HG03342 (cell line): ENCODE results near the gene ACTL10.
"Not testable (repeated sequence)": the region's sequence is repeated elsewhere in the genome, so short reads cannot be mapped to it uniquely, and the experiment has no call there.

Experiments
- ATAC-seq: cut with Tn5 transposase; IDR thresholded peaks from one replicate; pipeline ENCODE4 v1.9.1; 2021; ENCODE audit warnings: mild to moderate bottlenecking, moderate library complexity; ENCODE audit not compliant: unreplicated experiment

ACTL10 gene

DNA sequence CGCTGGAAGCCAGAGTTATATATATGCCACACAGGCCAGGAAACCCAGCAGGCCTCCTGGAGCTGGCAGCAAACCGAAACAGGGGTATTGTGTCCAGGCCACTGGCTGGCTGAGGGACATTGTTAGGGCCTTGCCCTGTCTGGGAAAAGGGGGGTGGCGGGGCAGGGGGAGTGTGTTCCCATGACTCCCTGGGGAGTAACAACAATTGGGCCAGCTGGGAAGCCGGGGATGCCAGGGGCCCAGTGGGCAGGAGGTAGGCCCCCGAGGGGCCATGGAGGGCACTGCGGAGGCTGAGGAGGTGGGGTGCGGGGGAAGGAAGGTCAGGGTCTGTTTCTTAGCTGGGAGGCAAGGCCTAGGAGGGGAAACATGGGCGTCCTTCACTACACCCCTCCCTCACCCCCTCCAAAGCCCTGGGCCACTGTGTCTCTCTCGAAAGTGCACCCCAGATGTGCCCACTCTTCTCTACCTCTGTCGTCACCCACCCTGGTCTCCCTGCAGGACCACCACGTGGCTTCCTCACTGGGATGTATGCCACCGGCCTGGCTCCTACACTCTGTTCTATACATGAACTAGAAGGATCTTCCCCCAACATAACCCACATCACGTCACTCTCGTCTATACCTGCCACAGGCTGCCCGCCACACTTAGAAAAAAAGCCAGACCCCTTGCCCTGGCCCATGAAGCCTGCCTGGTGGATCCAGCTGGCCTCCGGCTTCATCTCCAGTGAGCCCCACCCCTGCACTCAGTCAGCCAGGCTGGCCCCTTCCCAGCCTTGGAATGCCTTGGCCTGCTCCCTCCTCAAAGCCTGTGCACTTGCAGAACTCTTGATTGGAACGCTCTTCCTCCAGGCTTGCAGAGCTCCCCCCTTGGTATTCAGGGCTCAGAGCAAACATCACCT is 27.2 kb downstream of the ACTL10 start:
- no peak for ATAC-seq

DNA sequence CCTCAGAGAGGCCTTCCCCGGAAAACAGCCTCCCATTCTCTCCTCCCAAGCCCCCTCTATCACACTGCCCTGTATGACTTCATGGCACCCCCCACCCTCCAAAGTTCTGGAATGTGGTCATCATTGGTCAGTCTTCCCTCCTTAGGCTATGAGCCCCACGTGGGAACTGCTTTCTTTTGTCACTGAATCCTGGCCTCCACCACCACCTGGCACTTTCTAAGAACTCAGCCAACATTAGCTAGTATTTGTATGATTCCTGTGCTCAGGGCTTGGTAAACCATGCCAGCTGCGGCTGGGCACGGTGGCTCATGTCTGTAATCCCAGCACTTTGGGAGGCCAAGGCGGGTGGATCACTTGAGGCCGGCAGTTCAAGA is 27.9 kb downstream of the ACTL10 start:
- ATAC-seq: no peak

DNA sequence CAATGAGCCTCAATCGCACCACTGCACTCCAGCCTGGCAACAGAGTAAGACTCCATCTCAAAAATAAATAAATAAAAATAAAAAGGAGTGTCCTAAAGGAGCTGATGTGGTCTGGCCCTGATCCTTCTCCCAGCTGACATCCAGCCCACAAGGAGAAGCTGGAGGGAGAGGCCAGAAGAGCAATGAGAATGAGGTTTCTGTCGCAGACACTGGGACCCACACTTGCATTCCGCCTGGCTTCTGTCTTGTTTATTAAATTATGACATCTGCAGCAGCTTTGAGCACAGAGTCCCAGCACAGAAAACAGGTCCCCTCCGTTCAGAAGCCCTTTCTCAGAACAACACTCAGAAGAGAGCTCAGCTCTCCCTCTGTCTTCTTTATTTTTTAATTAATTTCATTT is 29.7 kb downstream of the ACTL10 start:
- no peak for ATAC-seq

DNA sequence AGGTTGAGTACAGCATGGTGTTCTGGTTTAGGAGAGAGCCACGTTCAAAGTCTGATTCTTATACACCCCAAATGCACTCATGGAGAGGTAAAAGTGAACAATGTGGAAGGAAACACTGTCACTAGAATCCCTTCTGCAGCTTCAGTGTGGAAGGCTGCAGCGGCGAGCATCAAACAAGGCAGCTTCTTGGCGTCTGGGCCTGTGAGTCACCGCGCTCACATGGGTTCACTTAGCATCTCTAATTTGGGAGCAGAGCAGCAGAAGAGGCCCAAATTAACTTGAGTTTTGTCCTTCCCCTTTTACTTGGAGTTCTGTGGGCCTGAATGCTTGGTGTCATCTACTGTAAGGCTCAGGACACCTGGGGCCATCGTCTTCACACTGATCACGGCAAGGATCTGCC is 30.4 kb downstream of the ACTL10 start:
- no peak for ATAC-seq

DNA sequence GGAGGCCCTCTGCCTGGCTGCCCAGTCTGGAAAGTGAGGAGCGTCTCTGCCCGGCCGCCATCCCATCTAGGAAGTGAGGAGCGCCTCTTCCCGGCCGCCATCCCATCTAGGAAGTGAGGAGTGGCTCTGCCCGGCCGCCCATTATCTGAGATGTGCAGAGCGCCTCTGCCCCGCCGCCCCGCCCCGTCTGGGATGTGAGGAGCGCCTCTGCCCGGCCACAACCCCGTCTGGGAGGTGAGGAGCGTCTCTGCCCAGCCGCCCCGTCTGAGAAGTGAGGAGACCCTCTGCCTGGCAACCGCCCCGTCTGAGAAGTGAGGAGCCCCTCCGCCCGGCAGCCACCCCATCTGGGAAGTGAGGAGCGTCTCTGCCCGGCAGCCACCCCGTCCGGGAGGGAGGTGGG is 32.2 kb downstream of the ACTL10 start:
- not testable (repeated sequence) for ATAC-seq

DNA sequence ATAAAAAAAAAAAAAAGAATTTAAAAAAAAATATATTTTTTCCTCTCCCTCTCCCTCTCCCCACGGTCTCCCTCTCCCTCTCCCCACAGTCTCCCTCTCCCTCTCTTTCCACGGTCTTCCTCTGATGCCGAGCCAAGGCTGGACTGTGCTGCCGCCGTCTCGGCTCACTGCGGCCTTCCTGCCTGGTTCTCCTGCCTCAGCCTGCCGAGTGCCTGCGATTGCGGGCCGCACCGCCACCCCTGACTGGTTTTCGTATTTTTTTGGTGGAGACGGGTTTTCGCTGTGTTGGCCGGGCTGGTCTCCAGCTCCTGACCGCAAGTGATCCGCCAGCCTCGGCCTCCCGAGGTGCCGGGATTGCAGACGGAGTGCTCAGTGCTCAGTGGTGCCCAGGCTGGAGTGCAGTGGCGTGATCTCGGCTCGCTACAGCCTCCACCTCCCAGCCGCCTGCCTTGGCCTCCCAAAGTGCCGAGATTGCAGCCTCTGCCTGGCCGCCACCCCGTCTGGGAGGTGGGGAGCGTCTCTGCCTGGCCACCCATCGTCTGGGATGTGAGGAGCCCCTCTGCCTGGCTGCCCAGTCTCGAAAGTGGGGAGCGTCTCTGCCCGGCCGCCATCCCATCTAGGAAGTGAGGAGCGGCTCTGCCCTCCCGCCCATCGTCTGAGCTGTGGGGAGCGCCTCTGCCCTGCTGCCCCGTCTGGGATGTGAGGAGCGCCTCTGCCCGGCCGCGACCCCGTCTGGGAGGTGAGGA is 34.1 kb downstream of the ACTL10 start:
- ATAC-seq: not testable (repeated sequence)

DNA sequence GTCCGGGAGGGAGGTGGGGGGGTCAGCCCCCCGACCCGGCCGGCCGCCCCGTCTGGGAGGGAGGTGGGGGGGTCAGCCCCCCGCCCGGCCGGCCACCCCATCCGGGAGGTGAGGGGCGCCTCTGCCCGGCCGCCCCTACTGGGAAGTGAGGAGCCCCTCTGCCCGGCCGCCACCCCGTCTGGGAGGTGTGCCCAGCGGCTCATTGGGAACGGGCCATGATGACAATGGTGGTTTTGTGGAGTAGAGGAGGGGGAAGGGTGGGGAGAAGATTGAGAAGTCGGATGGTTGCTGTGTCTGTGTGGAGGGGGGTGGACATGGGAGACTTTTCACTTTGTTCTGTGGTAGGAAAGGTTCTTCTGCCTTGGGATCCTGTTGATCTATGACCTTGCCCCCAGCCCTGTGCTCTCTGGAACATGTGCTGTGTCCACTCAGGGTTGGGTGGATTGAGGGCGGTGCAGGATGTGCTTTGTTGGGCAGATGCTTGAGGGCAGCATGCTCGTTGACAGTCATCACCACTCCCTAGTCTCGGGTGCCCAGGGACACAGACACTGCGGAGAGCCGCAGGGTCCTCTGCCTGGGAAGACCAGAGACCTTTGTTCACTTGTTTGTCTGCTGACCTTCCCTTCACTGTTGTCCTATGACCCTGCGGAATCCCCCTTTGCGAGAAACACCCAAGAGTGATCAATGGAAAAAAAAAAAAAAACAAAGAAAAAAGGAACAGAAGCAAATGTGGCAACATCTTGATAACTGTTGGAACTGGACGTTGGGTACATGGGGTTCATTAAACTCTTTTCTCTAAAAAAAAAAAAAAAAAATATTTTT is 35.1 kb downstream of the ACTL10 start:
- no peak for ATAC-seq

DNA sequence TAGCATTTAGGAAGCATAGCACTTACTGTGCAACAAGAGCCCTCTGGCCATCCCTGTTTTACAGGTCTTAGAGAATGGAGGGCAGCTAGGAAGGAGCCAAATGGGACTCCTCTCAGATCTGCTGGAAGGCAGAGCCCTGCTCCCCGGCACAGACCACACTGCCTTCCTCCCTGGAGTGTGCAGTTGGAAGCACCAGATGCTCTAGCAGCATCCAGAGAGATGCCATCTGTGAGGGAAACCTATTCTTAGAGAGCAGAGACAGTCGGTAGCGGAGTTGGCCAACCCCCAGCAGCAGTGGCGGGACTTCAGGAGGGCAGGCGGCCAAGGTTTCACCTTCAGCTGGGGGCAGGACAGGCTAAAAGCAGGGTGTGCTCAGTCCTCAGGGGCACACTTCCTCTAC is 36.1 kb downstream of the ACTL10 start:
- ATAC-seq: no peak

DNA sequence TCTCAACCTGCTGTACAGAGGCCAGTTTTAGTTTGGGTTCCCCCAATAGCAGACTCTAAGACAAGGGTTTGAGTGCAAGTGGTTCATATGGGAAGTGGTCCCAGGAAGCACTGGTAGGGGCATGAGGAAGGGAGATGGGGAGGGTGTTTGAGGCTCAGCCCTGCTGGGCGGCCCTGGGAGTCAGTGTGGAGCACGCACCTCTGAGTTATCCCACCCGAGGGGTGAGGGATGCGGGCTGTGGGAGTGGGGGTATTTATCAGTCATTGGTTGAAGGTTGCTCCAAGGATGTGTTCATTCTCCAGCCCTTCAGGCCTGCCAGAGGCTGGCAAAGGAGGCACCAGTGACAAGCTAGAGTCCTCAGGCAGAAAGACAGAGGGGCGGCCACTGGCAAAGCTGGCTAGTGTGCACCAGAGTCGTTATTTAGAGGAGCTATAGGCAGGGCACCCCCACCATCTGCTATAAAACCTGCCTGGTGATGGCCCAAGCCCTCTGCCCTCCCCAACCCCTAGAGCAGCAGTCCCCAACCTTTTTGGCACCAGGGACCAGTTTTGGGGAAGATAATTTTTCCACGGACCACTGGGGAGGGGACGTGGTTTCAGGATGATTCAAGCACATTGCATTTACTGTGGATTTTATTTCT is 36.9 kb downstream of the ACTL10 start:
- no peak for ATAC-seq

DNA sequence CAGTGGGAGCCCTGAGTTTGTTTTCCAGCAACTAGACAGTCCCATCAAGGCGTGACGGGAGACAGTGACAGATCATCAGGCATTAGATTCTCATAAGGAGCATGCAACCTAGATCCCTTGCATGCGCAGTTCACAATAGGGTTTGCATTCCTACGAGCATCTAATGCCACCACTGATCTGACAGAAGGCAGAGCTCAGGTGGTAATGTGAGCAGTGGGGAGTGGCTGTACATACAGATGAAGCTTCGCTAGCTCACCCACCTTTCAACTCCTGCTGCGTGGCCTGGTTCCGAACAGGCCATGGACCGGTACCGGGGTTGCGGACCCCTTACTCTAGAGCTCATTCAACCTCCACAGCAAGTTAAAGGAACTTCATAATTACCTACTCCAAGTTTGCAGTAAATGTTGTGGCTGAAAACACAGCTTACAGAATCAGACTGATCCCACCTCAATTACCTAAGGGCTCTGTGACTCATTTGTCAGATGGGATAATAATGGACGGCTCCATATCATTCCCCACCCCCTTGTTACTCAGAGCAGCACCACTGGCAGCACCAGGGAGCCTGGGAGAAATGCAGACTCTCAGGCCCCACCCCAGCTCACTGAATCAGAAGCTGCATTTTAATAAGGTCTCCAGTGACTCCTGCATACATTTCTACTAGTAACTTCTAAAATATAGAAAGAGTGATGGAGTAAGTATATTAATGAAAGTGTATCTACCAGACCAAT is 37.6 kb downstream of the ACTL10 start:
- no peak for ATAC-seq

DNA sequence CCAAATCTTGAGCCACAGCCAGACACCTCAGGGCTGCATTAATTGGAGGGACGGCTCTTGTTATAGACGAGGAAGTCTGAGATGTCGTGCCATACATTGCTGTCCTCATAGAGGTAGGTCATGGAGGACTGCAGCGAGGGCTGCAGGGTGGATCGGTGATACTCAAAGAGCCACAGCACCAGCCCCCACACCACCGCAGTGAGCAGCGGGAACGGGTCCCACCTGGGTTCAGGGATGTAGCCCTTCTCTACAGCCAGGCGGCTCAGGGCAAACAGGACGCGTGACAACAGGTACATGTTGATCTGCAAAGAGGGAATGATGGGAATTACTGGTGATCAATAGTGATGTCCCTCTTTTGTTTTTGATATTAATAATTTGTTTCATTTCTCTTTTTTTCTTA is 40.9 kb downstream of the ACTL10 start:
- no peak for ATAC-seq

DNA sequence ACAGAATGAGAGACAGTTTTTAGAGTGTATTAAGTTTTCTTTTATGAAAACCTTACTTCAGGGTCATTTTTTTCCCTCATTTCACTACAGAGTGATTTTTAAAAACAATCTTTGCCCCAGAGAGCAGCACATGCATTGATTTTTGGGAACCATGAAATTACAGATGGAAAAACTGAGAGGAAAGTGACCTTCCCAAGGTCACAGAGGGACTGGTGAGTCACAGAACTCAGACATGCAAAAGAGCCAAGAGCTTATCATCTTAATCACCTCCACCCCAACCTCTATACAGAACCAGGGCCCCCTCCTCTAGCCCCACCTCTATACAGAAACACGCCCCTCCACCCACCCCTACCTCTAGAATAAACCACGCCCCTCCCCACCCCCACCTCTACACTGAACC is 42.7 kb downstream of the ACTL10 start:
- no peak for ATAC-seq

DNA sequence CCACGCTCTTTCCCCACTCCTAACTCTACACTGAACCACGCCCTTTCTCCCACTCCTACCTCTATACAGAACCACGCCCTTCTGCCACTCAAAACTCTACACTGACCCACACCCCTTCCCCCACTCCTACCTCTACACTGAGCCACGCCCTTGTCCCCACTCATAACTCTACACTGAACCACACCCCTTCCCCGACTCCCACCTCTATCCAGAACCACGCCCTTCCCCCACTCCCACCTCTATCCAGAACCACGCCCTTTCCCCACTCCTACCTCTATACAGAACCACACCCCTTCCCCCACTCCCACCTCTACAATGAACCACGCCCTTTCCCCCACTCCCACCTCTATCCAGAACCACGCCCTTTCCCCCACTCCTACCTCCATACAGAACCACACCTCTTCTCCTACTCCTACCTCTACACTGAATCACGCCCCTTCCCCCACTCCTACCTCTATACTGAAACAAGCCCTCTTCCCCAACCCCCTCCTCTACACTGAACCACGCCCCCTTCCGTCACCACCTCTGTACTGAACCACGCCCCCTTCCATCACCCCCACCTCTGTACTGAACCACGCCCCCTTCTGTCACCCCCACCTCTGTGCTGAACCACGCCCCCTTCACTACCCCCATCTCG is 43.3 kb downstream of the ACTL10 start:
- ATAC-seq: no peak

DNA sequence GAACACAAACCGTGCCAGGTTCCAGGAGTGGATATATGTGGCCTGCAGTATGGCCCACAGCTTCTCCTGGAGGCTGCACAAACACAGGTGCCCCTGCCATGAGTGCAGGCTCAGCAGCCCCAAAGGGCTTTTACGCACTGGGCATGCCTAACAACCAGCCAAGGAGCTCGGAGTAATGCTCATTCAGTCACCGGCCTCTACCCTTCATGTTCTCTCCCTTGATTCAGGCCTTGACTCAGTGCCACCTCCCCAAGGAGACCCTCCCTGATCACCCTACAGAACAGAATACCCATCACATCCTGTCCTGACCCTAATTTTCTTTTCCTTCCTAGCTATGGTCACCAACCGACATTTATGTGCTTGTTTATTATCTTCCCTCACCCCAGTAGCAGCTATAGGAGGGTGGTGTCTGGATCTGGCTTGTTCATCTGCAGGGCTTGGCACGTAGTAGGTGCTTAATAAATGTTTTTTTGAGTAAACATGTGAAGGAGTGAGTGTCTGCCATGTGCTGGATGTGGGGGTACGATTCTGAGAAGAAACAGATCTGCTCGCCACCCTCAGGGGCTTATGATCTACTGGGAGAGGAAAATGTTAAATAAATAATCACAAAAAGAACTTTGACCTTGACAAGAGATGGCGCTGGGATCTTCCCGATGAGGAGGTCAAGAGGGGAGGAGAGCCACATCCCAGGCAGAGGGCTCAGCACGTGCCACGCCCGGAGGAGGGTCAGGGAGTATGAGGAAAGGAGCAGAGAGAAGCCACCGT is 44.1 kb downstream of the ACTL10 start:
- no peak for ATAC-seq

DNA sequence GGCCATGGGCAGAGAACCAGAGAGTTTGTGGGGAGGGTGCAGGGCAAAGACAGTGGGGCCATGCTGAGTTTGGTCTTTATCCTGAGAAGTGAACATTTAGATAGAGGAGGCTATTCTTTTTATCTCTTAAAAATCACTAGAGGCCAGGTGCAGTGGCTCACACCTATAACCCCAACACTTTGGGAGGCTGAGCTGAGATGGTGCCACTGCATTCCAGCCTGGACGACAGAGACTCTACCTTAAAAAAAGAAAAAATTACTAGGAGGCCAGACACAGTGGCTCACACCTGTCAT is 44.6 kb downstream of the ACTL10 start:
- no peak for ATAC-seq

DNA sequence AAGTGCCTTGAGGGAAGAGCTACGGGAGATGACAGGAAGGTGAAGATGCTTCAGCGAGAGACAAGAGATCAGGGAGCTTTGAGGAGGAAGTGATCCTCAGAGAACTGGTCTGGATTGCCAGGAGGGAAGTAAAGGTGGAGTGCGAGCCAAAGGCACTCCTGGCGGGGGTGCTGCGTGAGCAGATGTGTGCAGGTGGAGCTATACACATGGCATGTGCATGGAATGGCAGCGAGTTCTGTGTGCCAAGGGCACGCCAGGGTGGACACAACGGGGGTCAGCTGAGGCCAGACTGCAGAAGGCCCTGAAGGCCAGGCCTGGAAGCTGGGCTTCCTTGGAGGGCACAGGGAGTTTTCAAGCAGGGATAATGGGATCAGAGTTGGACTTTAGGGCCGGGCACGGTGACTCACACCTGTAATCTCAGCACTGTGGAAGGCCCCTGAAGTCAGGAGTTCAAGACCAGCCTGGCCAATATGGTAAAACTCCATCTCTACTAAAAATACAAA is 47.2 kb downstream of the ACTL10 start:
- no peak for ATAC-seq

DNA sequence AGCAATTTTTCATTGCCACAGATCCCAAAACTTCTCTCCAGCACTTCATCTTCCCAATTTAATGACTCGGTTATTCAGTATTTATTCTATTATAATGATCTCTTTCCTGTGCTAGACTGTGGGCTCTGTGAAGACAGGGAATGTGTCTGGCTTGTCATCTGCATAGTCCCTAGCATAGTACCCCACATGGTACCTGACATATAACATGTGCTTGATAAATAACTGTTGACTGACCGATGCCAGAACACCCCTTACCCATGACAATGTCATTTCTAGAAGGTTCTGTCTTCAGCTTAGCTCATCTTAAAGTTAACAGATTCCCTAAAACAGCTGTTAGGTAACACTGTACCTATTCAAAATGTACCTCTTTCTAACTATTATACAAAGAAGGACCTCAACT is 49.8 kb downstream of the ACTL10 start:
- ATAC-seq: no peak
